CD8-positive, alpha-beta memory T cell (primary cell): ENCODE measurements around the gene SPOCK1. TPM values are rescaled to one million over a fixed set of nuclear protein-coding genes. Genes with fewer than 3 reads are reported as not detected.

Source experiments
- CTCF ChIA-PET: fragments of 350-600 bp; sonication (Branson Sonifier 250); formaldehyde crosslinking; loops from one replicate; lab custom pipeline; 2021; ENCODE audit warnings: antibody characterized with exemption; lab: Charles Lee
- POLR2A ChIA-PET: fragments of 350-600 bp; sonication (Branson Sonifier 250); formaldehyde crosslinking; loops from one replicate; lab custom pipeline; 2021; ENCODE audit warnings: antibody characterized with exemption; lab: Charles Lee
- DNase-seq, 5 donors: peaks; one replicate each; pipeline versions ENCODE4 v3.0.0 to v3.0.0-alpha.2; 2020 to 2022; ENCODE audit warnings: mixed read lengths in 1 of 5
- H3K27ac ChIP-seq: one replicate; pipeline ENCODE4 v1.7.0; 2013; ENCODE audit warnings: low read depth, mild to moderate bottlenecking, low read length, moderate library complexity
- H3K27me3 ChIP-seq: 2 replicates; pipeline ENCODE4 v1.7.0; 2013; ENCODE audit warnings: low read length, mild to moderate bottlenecking; ENCODE audit not compliant: insufficient read depth, poor library complexity, severe bottlenecking
- H3K36me3 ChIP-seq: 2 replicates; pipeline ENCODE4 v1.7.0; 2013; ENCODE audit warnings: mild to moderate bottlenecking, low read length, moderate library complexity; ENCODE audit not compliant: insufficient read depth
- H3K4me1 ChIP-seq: 2 replicates; pipeline ENCODE4 v1.7.0; 2013; ENCODE audit warnings: mild to moderate bottlenecking, low read length, moderate library complexity; ENCODE audit not compliant: insufficient read depth
- H3K4me3 ChIP-seq: 2 replicates; pipeline ENCODE4 v1.7.0; 2013; ENCODE audit warnings: mild to moderate bottlenecking, low read length
- H3K9me3 ChIP-seq: 2 replicates; pipeline ENCODE4 v1.7.0; 2013; ENCODE audit warnings: mild to moderate bottlenecking, low read length
- H3K27ac Mint-ChIP-seq, 8 donors: one replicate each; pipeline ENCODE4 v1.8.0; 2020 to 2021; ENCODE audit warnings: mixed read lengths in 8 of 8, mild to moderate bottlenecking in 6 of 8, inconsistent platforms in 3 of 8, moderate library complexity in 3 of 8
- H3K27me3 Mint-ChIP-seq, 2 donors: one replicate each; pipeline ENCODE4 v1.8.0; 2020 to 2021; ENCODE audit warnings: mixed read lengths in 2 of 2, mild to moderate bottlenecking in 1 of 2, moderate library complexity in 1 of 2
- H3K36me3 Mint-ChIP-seq, 3 donors: one replicate each; pipeline ENCODE4 v1.8.0; 2020 to 2021; ENCODE audit warnings: mixed read lengths in 3 of 3, inconsistent platforms in 1 of 3, mild to moderate bottlenecking in 1 of 3
- H3K4me1 Mint-ChIP-seq, 3 donors: one replicate each; pipeline ENCODE4 v1.8.0; 2020 to 2021; ENCODE audit warnings: mixed read lengths in 3 of 3, inconsistent platforms in 1 of 3, mild to moderate bottlenecking in 1 of 3
- H3K4me3 Mint-ChIP-seq, 7 donors: one replicate each; pipeline ENCODE4 v1.8.0; 2020 to 2021; ENCODE audit warnings: mixed read lengths in 7 of 7, mild to moderate bottlenecking in 6 of 7, moderate library complexity in 4 of 7, inconsistent platforms in 2 of 7
- H3K9me3 Mint-ChIP-seq, 5 donors: one replicate each; pipeline ENCODE4 v1.8.0; 2020 to 2022; ENCODE audit warnings: mixed read lengths in 5 of 5, mild to moderate bottlenecking in 3 of 5, moderate library complexity in 2 of 5, inconsistent platforms in 1 of 5
- polyA plus RNA-seq: library from polyadenylated mRNA; unstranded; fragments of 300-500 nt; fragmentation: Illumina TruSeq; gene quantifications from one replicate; pipeline ENCODE4 v1.2.3, GENCODE V29; 2021
- total RNA-seq, 2 experiments: library from RNA; stranded (reverse); gene quantifications; one replicate each; pipeline ENCODE4 v1.2.3, GENCODE V29; 2021

SPOCK1 gene
- total and polyA plus RNA-seq, 3 experiments from 2014 or later, result not detected

- Histone ChIP-seq H3K27me3 (no peaks in the 10 kb centered on the region), H3K27ac (no peak overlapping the region), H3K4me3 (no peak overlapping the region), H3K9me3 (no peaks in the 10 kb centered on the region), H3K4me1 (no peaks in the 10 kb centered on the region), H3K36me3 (no peaks in the 10 kb centered on the region)
- no peak for DNase-seq
- ChIA-PET POLR2A (no interaction called here), CTCF (no interaction called here)
- Mint-ChIP-seq H3K9me3 (peaks cover 0 to 3% (median 0%) of the 10 kb centered on the region in 5 donors), H3K4me3 (no peak overlapping the region), H3K4me1 (no peaks in the 10 kb centered on the region), H3K36me3 (no peaks in the 10 kb centered on the region), H3K27ac (no peak overlapping the region), H3K27me3 (peaks cover 0 to 2% of the 10 kb centered on the region in 2 donors)
Observed at GRCh38 chr5:137347865-137348264, 151.3 kb downstream of the SPOCK1 start.

DNA sequence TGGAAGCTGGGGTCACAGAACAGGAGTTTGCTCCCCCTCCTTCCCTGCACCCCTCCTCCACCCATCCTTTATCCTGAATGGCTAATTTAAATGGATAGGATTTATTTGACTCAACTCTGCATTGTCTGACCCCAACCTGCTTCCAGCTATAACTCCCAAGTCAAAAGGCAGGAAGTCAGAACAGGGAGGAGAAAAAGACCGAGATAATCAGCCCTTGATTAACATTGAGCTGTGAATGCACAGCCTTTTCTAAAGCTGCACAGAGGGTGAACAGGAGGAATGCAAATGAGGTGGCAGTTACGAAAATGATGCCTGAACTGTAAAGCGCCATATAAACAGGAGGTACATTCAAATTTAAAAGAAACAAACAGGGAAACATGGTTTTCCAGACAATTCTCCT lies 152.8 kb downstream of the SPOCK1 start:
- no peak overlapping the region for H3K4me3 Mint-ChIP-seq
- peaks cover 2 to 4% of the 10 kb centered on the region in 2 donors for H3K27me3 Mint-ChIP-seq
- Histone ChIP-seq H3K27me3 (no peaks in the 10 kb centered on the region), H3K9me3 (no peaks in the 10 kb centered on the region), H3K4me1 (no peaks in the 10 kb centered on the region), H3K36me3 (no peaks in the 10 kb centered on the region), H3K27ac (no peak overlapping the region), H3K4me3 (no peak overlapping the region)
- H3K4me1 Mint-ChIP-seq, result no peaks in the 10 kb centered on the region
- H3K36me3 Mint-ChIP-seq, result no peaks in the 10 kb centered on the region
- ChIA-PET POLR2A (no interaction called here), CTCF (no interaction called here)
- H3K9me3 Mint-ChIP-seq, result peaks cover 0 to 3% (median 0%) of the 10 kb centered on the region in 5 donors
- no peak for DNase-seq
- H3K27ac Mint-ChIP-seq, result no peak overlapping the region

GRCh38 chr5:137345396-137345795 lies 153.7 kb downstream of the SPOCK1 start:
- no peaks in the 10 kb centered on the region for H3K9me3 ChIP-seq
- Mint-ChIP-seq H3K27ac (no peak overlapping the region), H3K9me3 (peaks cover 0 to 3% (median 0%) of the 10 kb centered on the region in 5 donors), H3K4me1 (no peaks in the 10 kb centered on the region), H3K4me3 (no peak overlapping the region), H3K36me3 (no peaks in the 10 kb centered on the region), H3K27me3 (peaks cover 2 to 6% of the 10 kb centered on the region in 2 donors)
- no peaks in the 10 kb centered on the region for H3K4me1 ChIP-seq
- no peak for DNase-seq
- H3K27ac ChIP-seq, result no peak overlapping the region
- ChIA-PET POLR2A (no interaction called here), CTCF (no interaction called here)
- no peaks in the 10 kb centered on the region for H3K27me3 ChIP-seq
- H3K36me3 ChIP-seq, result no peaks in the 10 kb centered on the region
- no peak overlapping the region for H3K4me3 ChIP-seq

GRCh38 chr5:137344723-137345322 lies 154.3 kb downstream of the SPOCK1 start:
- POLR2A ChIA-PET, result no interaction called here
- Mint-ChIP-seq H3K27ac (no peak overlapping the region), H3K4me1 (no peaks in the 10 kb centered on the region), H3K36me3 (no peaks in the 10 kb centered on the region), H3K27me3 (peaks cover 4 to 11% of the 10 kb centered on the region in 2 donors), H3K9me3 (peaks cover 0 to 3% (median 0%) of the 10 kb centered on the region in 5 donors), H3K4me3 (no peak overlapping the region)
- H3K4me3 ChIP-seq, result no peak overlapping the region
- CTCF ChIA-PET, result no interaction called here
- H3K27ac ChIP-seq, result no peak overlapping the region
- no peaks in the 10 kb centered on the region for H3K36me3 ChIP-seq
- H3K4me1 ChIP-seq, result no peaks in the 10 kb centered on the region
- no peaks in the 10 kb centered on the region for H3K9me3 ChIP-seq
- no peak for DNase-seq
- H3K27me3 ChIP-seq, result no peaks in the 10 kb centered on the region

- Histone ChIP-seq H3K9me3 (no peaks in the 10 kb centered on the region), H3K4me1 (no peaks in the 10 kb centered on the region), H3K27ac (no peak overlapping the region), H3K36me3 (no peaks in the 10 kb centered on the region), H3K4me3 (no peak overlapping the region), H3K27me3 (no peaks in the 10 kb centered on the region)
- CTCF ChIA-PET, result no interaction called here
- Mint-ChIP-seq H3K4me3 (no peak overlapping the region), H3K4me1 (no peaks in the 10 kb centered on the region), H3K27ac (no peak overlapping the region), H3K36me3 (no peaks in the 10 kb centered on the region), H3K27me3 (peaks cover 4 to 13% of the 10 kb centered on the region in 2 donors), H3K9me3 (peaks cover 0 to 3% (median 0%) of the 10 kb centered on the region in 5 donors)
- POLR2A ChIA-PET, result no interaction called here
- DNase-seq, result no peak
Observed at GRCh38 chr5:137344021-137344420, 155.1 kb downstream of the SPOCK1 start.

- Mint-ChIP-seq H3K9me3 (peaks cover 0 to 3% (median 0%) of the 10 kb centered on the region in 5 donors), H3K36me3 (no peaks in the 10 kb centered on the region), H3K27ac (peak overlapping the region in 1 of 8 donors; percentile 27), H3K4me1 (no peaks in the 10 kb centered on the region), H3K27me3 (peaks cover 4 to 13% of the 10 kb centered on the region in 2 donors), H3K4me3 (no peak overlapping the region)
- ChIA-PET CTCF (no interaction called here), POLR2A (no interaction called here)
- Histone ChIP-seq H3K9me3 (no peaks in the 10 kb centered on the region), H3K27me3 (no peaks in the 10 kb centered on the region), H3K36me3 (no peaks in the 10 kb centered on the region), H3K4me3 (no peak overlapping the region), H3K27ac (no peak overlapping the region), H3K4me1 (no peaks in the 10 kb centered on the region)
- DNase-seq, result no peak
Observed at GRCh38 chr5:137342764-137343163, 156.4 kb downstream of the SPOCK1 start.

DNA sequence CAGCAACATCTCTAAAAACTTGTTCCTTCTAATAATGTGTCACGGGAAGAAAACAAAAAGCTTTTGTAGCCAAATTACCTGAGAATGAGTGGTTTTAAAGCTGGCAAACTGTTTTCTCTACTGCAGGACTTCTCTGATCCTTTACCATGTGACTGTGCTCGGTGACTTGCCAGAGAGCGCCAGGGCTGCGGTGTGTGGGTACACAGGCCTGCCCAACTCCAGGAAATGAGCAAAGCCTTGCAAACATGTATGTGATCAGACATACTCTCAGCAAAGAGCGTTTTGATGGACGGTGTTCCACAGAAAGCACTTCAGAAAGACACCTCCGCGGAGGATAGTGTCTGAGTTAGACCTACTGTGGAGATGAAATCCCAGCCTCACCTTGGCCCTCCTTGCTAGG lies 157.3 kb downstream of the SPOCK1 start:
- peaks cover 4 to 13% of the 10 kb centered on the region in 2 donors for H3K27me3 Mint-ChIP-seq
- no peak for DNase-seq
- CTCF ChIA-PET, result no interaction called here

DNA sequence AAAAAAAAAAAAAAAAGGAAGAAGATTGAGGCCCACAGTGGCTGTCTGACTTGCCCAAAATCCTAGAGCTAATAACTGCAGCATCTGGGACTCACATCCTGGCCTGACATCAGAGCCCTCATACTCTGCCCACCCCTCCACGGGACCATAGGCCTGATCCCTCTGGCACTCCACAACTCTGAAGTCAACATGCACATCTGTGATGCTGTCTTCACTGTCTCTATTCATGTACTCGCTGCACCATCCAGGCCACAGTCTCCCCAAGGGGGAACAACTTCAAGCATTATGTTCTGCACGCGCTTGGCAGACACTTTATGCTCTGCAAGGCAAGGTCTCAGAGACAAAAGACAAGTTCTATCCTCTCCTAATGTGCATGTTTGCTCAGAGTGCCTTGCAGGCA lies 158.2 kb downstream of the SPOCK1 start:
- POLR2A ChIA-PET, result no interaction called here

More for the DNA sequence above, 157.3 kb downstream of the SPOCK1 start:
- no peak overlapping the region for H3K4me3 Mint-ChIP-seq
- Histone ChIP-seq H3K9me3 (no peaks in the 10 kb centered on the region), H3K36me3 (no peaks in the 10 kb centered on the region), H3K27me3 (no peaks in the 10 kb centered on the region), H3K4me3 (no peak overlapping the region), H3K27ac (no peak overlapping the region), H3K4me1 (no peaks in the 10 kb centered on the region)
- no peaks in the 10 kb centered on the region for H3K36me3 Mint-ChIP-seq
- no peaks in the 10 kb centered on the region for H3K4me1 Mint-ChIP-seq
- H3K9me3 Mint-ChIP-seq, result peaks cover 0 to 2% (median 0%) of the 10 kb centered on the region in 5 donors
- H3K27ac Mint-ChIP-seq, result no peak overlapping the region
- POLR2A ChIA-PET, result no interaction called here

More for the DNA sequence above, 158.2 kb downstream of the SPOCK1 start:
- H3K27ac Mint-ChIP-seq, result no peak overlapping the region
- no peak overlapping the region for H3K27ac ChIP-seq
- peaks cover 4 to 13% of the 10 kb centered on the region in 2 donors for H3K27me3 Mint-ChIP-seq
- H3K4me3 ChIP-seq, result no peak overlapping the region
- peaks cover 0 to 2% (median 0%) of the 10 kb centered on the region in 5 donors for H3K9me3 Mint-ChIP-seq
- no peaks in the 10 kb centered on the region for H3K36me3 ChIP-seq
- DNase-seq, result no peak
- H3K4me3 Mint-ChIP-seq, result no peak overlapping the region
- no peaks in the 10 kb centered on the region for H3K27me3 ChIP-seq
- H3K4me1 Mint-ChIP-seq, result no peaks in the 10 kb centered on the region
- CTCF ChIA-PET, result interaction anchor here (1.0 kb wide), 1 partner anchor 9 kb away, joined by 3 read pairs; no protein-coding TSS in a partner anchor
- no peaks in the 10 kb centered on the region for H3K36me3 Mint-ChIP-seq
- H3K9me3 ChIP-seq, result no peaks in the 10 kb centered on the region
- H3K4me1 ChIP-seq, result no peaks in the 10 kb centered on the region
